IMR-90 (cell line): Measurements from ENCODE around the gene CYP19A1.

Experiments
- CTCF ChIP-seq: conservative IDR thresholded peaks from 2 replicates; pipeline ENCODE4 v1.5.1; 2012; ENCODE audit warnings: mild to moderate bottlenecking, low read depth, low read length, improper control_type of control experiment
- FOS ChIP-seq: fragments of 150-350 bp; IDR thresholded peaks from 2 replicates; pipeline ENCODE4 v1.6.1; 2016; ENCODE audit warnings: low read depth, low read length
- MAFK ChIP-seq: IDR thresholded peaks from 2 replicates; pipeline ENCODE4 v1.6.1; 2012; ENCODE audit warnings: low read depth, low read length, improper control_type of control experiment
- MAZ ChIP-seq: IDR thresholded peaks from 2 replicates; pipeline ENCODE4 v1.6.1; 2012; ENCODE audit warnings: low read depth, mild to moderate bottlenecking, low read length, improper control_type of control experiment, moderate library complexity, borderline replicate concordance
- POLR2A ChIP-seq: IDR thresholded peaks from 2 replicates; pipeline ENCODE4 v1.6.1; 2012; ENCODE audit warnings: mild to moderate bottlenecking, low read depth, low read length
- RAD21 ChIP-seq: IDR thresholded peaks from 2 replicates; pipeline ENCODE4 v1.6.1; 2012; ENCODE audit warnings: low read length, improper control_type of control experiment
- RCOR1 ChIP-seq: IDR thresholded peaks from 2 replicates; pipeline ENCODE4 v1.6.1; 2012; ENCODE audit warnings: mild to moderate bottlenecking, low read length, improper control_type of control experiment; ENCODE audit not compliant: insufficient replicate concordance
- SMC3 ChIP-seq: fragments of 150-350 bp; IDR thresholded peaks from 2 replicates; pipeline ENCODE4 v1.6.1; 2016; ENCODE audit warnings: low read depth, mild to moderate bottlenecking, antibody characterized with exemption, low read length, moderate library complexity
- TF ChIP-seq, protein P1 (sequence below): fragments of 150-350 bp; IDR thresholded peaks from 2 replicates; pipeline ENCODE4 v1.6.1; 2016; ENCODE audit warnings: low read depth, mild to moderate bottlenecking, low read length, moderate library complexity, borderline replicate concordance

DNA sequence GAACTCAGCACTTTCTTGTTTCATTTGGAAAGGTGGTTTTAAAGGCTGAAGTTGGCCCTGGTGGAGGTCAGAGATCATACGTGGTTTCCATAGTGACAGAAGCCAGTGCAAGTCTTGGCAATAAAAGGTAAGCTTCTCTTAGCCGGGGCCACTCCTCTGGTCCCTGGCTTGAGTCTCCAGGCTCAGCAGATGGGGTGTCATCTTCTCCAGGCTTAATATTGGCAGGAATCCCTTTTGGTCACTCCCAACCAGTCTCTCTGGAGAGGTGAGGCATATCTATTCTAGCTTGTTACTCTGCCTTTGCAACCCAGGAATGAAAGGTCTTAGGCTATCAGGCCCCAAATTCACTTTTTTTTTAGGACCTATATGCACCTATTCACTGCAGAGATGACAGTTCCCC is 4.8 kb downstream of the CYP19A1 start:
- no peak for TF ChIP-seq FOS
- TF ChIP-seq CTCF: no peak
- no peak for TF ChIP-seq MAFK
- no peak for TF ChIP-seq MAZ
- no peak for TF ChIP-seq RAD21
- TF ChIP-seq POLR2A: no peak
- no peak for TF ChIP-seq RCOR1
- no peak for TF ChIP-seq SMC3
- TF ChIP-seq, protein P1, sequence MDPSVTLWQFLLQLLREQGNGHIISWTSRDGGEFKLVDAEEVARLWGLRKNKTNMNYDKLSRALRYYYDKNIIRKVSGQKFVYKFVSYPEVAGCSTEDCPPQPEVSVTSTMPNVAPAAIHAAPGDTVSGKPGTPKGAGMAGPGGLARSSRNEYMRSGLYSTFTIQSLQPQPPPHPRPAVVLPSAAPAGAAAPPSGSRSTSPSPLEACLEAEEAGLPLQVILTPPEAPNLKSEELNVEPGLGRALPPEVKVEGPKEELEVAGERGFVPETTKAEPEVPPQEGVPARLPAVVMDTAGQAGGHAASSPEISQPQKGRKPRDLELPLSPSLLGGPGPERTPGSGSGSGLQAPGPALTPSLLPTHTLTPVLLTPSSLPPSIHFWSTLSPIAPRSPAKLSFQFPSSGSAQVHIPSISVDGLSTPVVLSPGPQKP: no peak
